K562 (cell line): Measurements from ENCODE around the gene BNC2. TPM values are rescaled to one million over a fixed set of nuclear protein-coding genes. Genes with fewer than 3 reads are reported as not detected.

Experiments used
- ATAC-seq: fragments of 200-7000 bp; cut with Tn5 transposase; 3 replicates; pipeline ENCODE4 v1.9.1; 2020; ENCODE audit warnings: moderate library complexity
- BruUV-seq: library from RNA; stranded (reverse); fragments of 400-500 nt; replicated peaks from 2 replicates; lab custom pipeline; 2021; lab: Mats Ljungman, UMichigan
- CTCF ChIA-PET: fragments of 300-600 bp; formaldehyde crosslinking; extraction: SDS; loops from one replicate; lab custom pipeline; 2021; ENCODE audit warnings: low intra/inter-chr PET ratio; lab: Yijun Ruan, JAX
- POLR2A ChIA-PET: fragments of 300-600, 350-650 bp; sonication (Branson Sonifier 250); formaldehyde crosslinking; extraction: SDS; loops from one replicate; lab custom pipeline; 2021; ENCODE audit warnings: antibody characterized with exemption, inconsistent platforms; lab: Yijun Ruan, JAX
- DNase-seq, 4 experiments: peaks; one replicate each; pipeline versions ENCODE4 v3.0.0 to v3.0.0-alpha.2; 2011 to 2018; ENCODE audit warnings: low spot score in 3 of 4, mixed read lengths in 3 of 4; ENCODE audit errors: extremely low read depth in 1 of 4
- FAIRE-seq: peaks from 2 replicates; lab custom pipeline; 2011; peaks lifted over from hg19 to GRCh38; lab: Jason Lieb, UNC
- H2AFZ ChIP-seq: 2 replicates; pipeline ENCODE4 v1.6.0; 2011; ENCODE audit warnings: low read depth, low read length, control low read depth, inconsistent platforms
- H3K27ac ChIP-seq: fragments of 200-600 bp; 3 replicates; pipeline ENCODE4 v1.8.0; 2011; ENCODE audit warnings: low read depth, mild to moderate bottlenecking, control low read depth, inconsistent platforms, low read length, moderate library complexity, mixed read lengths; ENCODE audit errors: extremely low read depth
- H3K27me3 ChIP-seq, 2 experiments: fragments of 300-600 bp in 1 of 2; 2 replicates in 1 of 2; 3 replicates in 1 of 2; pipeline versions ENCODE4 v1.6.0 to v1.8.0; 2011; ENCODE audit warnings: inconsistent platforms in 2 of 2, low read length in 2 of 2, mild to moderate bottlenecking in 1 of 2, mixed read lengths in 1 of 2, moderate library complexity in 1 of 2; ENCODE audit not compliant: control insufficient read depth in 2 of 2, insufficient read depth in 2 of 2
- H3K36me3 ChIP-seq: fragments of 300-600 bp; 3 replicates; pipeline ENCODE4 v1.8.0; 2011; ENCODE audit warnings: mild to moderate bottlenecking, low read length, inconsistent platforms; ENCODE audit not compliant: control insufficient read depth, insufficient read depth
- H3K4me1 ChIP-seq, 2 experiments: fragments of 200-600 bp in 1 of 2; replicated peaks in 1 of 2; 2 replicates in 1 of 2; 3 replicates in 1 of 2; pipeline versions ENCODE4 v1.5.1 to v1.8.0; 2011; ENCODE audit warnings: inconsistent platforms in 2 of 2, low read length in 2 of 2, mild to moderate bottlenecking in 1 of 2, mixed read lengths in 1 of 2, moderate library complexity in 1 of 2; ENCODE audit not compliant: control insufficient read depth in 2 of 2, insufficient read depth in 2 of 2
- H3K4me2 ChIP-seq: 2 replicates; pipeline ENCODE4 v1.6.1; 2011; ENCODE audit warnings: low read length, control low read depth, inconsistent platforms, mixed read lengths; ENCODE audit not compliant: insufficient read depth
- H3K4me3 ChIP-seq: fragments of 200-600 bp; sonication (generic), shearing (Covaris generic); 2 replicates; pipeline ENCODE4 v1.5.1; 2016; ENCODE audit warnings: control low read depth, inconsistent platforms
- H3K79me2 ChIP-seq: fragments of 200-600 bp; 3 replicates; pipeline ENCODE4 v1.8.0; 2011; ENCODE audit warnings: low read length, inconsistent platforms; ENCODE audit not compliant: control insufficient read depth, insufficient read depth
- H3K9ac ChIP-seq, 2 experiments: 2 replicates each; pipeline versions ENCODE4 v1.6.0 to v1.6.1; 2011; ENCODE audit warnings: low read depth in 2 of 2, low read length in 2 of 2, control low read depth in 1 of 2, inconsistent platforms in 1 of 2, mild to moderate bottlenecking in 1 of 2, mixed read lengths in 1 of 2; ENCODE audit not compliant: insufficient read depth in 1 of 2
- H3K9me1 ChIP-seq: one replicate; pipeline ENCODE4 v1.6.0; 2011; ENCODE audit warnings: inconsistent platforms, mild to moderate bottlenecking, low read length, moderate library complexity; ENCODE audit not compliant: control insufficient read depth, insufficient read depth
- H3K9me3 ChIP-seq: replicated peaks from 2 replicates; pipeline ENCODE4 v1.5.1; 2011; ENCODE audit warnings: low read depth, low read length, inconsistent platforms; ENCODE audit not compliant: control insufficient read depth, insufficient read depth
- H4K20me1 ChIP-seq: replicated peaks from 2 replicates; pipeline ENCODE4 v1.6.1; 2011; ENCODE audit warnings: low read length, inconsistent platforms, mixed read lengths; ENCODE audit not compliant: control insufficient read depth, insufficient read depth
- BCL6 ChIP-seq: fragments of 250-450 bp; sonication (Bioruptor Pico); IDR thresholded peaks from 2 replicates; pipeline ENCODE4 v1.4.0; 2020
- CREB5 ChIP-seq: fragments of 250-450 bp; sonication (Bioruptor Pico); IDR thresholded peaks from 2 replicates; pipeline ENCODE4 v1.5.0; 2020; ENCODE audit warnings: mild to moderate bottlenecking
- E2F4 ChIP-seq: sonication (generic); formaldehyde crosslinking; IDR thresholded peaks from 2 replicates; pipeline ENCODE4 v1.8.0; 2022; ENCODE audit warnings: mild to moderate bottlenecking, low read depth, missing genetic modification reagents
- KLF10 ChIP-seq: fragments of 250-450 bp; sonication (Bioruptor Pico); IDR thresholded peaks from 2 replicates; pipeline ENCODE4 v1.6.1; 2021; ENCODE audit warnings: matching md5 sums
- MITF ChIP-seq: IDR thresholded peaks from 2 replicates; pipeline ENCODE4 v1.6.1; 2014; ENCODE audit warnings: antibody characterized with exemption
- MLX ChIP-seq, 2 experiments: fragments of 450-650 bp in 1 of 2; sonication (generic) in 1 of 2; formaldehyde crosslinking; conservative IDR thresholded peaks; 2 replicates each; pipeline versions ENCODE4 v1.4.0 to v1.8.1; 2020 to 2022; ENCODE audit warnings: mild to moderate bottlenecking in 1 of 2, missing genetic modification reagents in 1 of 2
- MYBL2 ChIP-seq, 2 experiments: fragments of 450-650 bp in 1 of 2; sonication (generic) in 1 of 2; formaldehyde crosslinking in 1 of 2; IDR thresholded peaks; 2 replicates each; pipeline versions ENCODE4 v1.6.1 to v1.8.1; 2017 to 2022; ENCODE audit warnings: borderline replicate concordance in 1 of 2, inconsistent platforms in 1 of 2, low read depth in 1 of 2, mild to moderate bottlenecking in 1 of 2, missing genetic modification reagents in 1 of 2, moderate library complexity in 1 of 2
- SNIP1 ChIP-seq: fragments of 450-650 bp; IDR thresholded peaks from 2 replicates; pipeline ENCODE4 v1.7.1; 2017; ENCODE audit warnings: low read depth, mild to moderate bottlenecking
- TFAP4 ChIP-seq: sonication (generic); formaldehyde crosslinking; IDR thresholded peaks from 2 replicates; pipeline ENCODE4 v1.8.0; 2022; ENCODE audit warnings: missing genetic modification reagents, mild to moderate bottlenecking, moderate library complexity, borderline replicate concordance
- ZBTB33 ChIP-seq: sonication (generic); formaldehyde crosslinking; IDR thresholded peaks from 2 replicates; pipeline ENCODE4 v1.8.1; 2023; ENCODE audit warnings: mild to moderate bottlenecking, missing genetic modification reagents
- WGBS: fragments of 100-300 bp; shearing (Covaris generic); methylation state at CpG from one replicate; pipeline ENCODE4 v1.1.6; 2016; ENCODE audit warnings: low coverage, mixed read lengths; ENCODE audit not compliant: insufficient coverage; ENCODE audit errors: missing lambda C conversion rate; 5-methylcytosine and 5-hydroxymethylcytosine counted together
- in situ Hi-C: fragments of 300-500 bp; cut with MboI; formaldehyde crosslinking; loops from 4 replicates; pipeline ENCODE4 v1.15.0; 2018; ENCODE audit warnings: inconsistent platforms, mixed read lengths
- intact Hi-C: fragments of 100-400 bp; cut with micrococcal nuclease; formaldehyde crosslinking; loops from 2 replicates; pipeline ENCODE4 v1.14.2; 2022
- polyA plus RNA-seq, 8 experiments: library from polyadenylated mRNA; depleted of rRNA in 4 of 8; stranded (reverse) in 5 of 8; unstranded in 3 of 8; fragments of >200 nt; fragmentation: Nextera tagmentation in 2 of 8; fragmentation: Illumina TruSeq in 1 of 8; extraction: Ambion mirVana in 2 of 8; extraction: Trizol in 1 of 8; gene quantifications; 2 replicates each; pipeline versions ENCODE4 v1.2.1 to v1.2.3, GENCODE V29; 2011 to 2014; ENCODE audit warnings: inconsistent platforms in 1 of 8, missing spikeins in 1 of 8
- total RNA-seq, 7 experiments: library from RNA; depleted of rRNA in 6 of 7; stranded (reverse); fragments of >200 nt in 6 of 7; fragmentation: Illumina TruSeq in 2 of 7; extraction: Trizol in 2 of 7; gene quantifications; 2 replicates each; pipeline versions ENCODE4 v1.2.1 to v1.2.3, GENCODE V29; 2011 to 2021; ENCODE audit warnings: low replicate concordance in 1 of 7

Gene BNC2
- total and polyA plus RNA-seq, 9 of the 15 experiments (the other 6 are each of a cell fraction or from before 2014, with no cell fraction given), result not detected

- Histone ChIP-seq H2AFZ (no peak overlapping the region), H3K4me1 (no peaks in the 10 kb centered on the region), H4K20me1 (no peaks in the 10 kb centered on the region), H3K4me2 (no peak overlapping the region), H3K27me3 (no peaks in the 10 kb centered on the region), H3K4me3 (no peak overlapping the region), H3K79me2 (no peaks in the 10 kb centered on the region), H3K9me3 (no peaks in the 10 kb centered on the region), H3K9ac (no peak overlapping the region), H3K36me3 (no peaks in the 10 kb centered on the region), H3K27ac (no peak overlapping the region), H3K9me1 (no peaks in the 10 kb centered on the region)
- 0% methylated on average over 2 of the region's 2 CpGs for WGBS
- in situ Hi-C loops, result no loop called here
- no TSS peak for BruUV-seq
- FAIRE-seq (no peak), DNase-seq (no peak), ATAC-seq (no peak)
- ChIA-PET CTCF (no interaction called here), POLR2A (no interaction called here)
- intact Hi-C loops, result no loop called here
- TF ChIP-seq MYBL2 (IDR thresholded peaks at IDR 0.05; ENCODE audit: low read depth) (no peak), MYBL2 (CRISPR knock-in tag; IDR thresholded peaks at IDR 0.05; ENCODE audit: borderline replicate concordance) (no peak), ZBTB33 (CRISPR knock-in tag) (no peak), KLF10 (CRISPR knock-in tag) (no peak), BCL6 (no peak), SNIP1 (no peak), TFAP4 (CRISPR knock-in tag) (no peak), MLX (CRISPR knock-in tag; conservative IDR thresholded peaks at IDR 0.05) (no peak), CREB5 (no peak), E2F4 (CRISPR knock-in tag) (no peak), MITF (no peak)
Measured at GRCh38 chr9:16642421-16643109, 227.9 kb downstream of the BNC2 start.
